ENCODE results near the gene IKBKE.

GRCh38 chr1:206430031-206430983 is 40.0 kb upstream of the IKBKE start:
- TF ChIP-seq, protein P1, sequence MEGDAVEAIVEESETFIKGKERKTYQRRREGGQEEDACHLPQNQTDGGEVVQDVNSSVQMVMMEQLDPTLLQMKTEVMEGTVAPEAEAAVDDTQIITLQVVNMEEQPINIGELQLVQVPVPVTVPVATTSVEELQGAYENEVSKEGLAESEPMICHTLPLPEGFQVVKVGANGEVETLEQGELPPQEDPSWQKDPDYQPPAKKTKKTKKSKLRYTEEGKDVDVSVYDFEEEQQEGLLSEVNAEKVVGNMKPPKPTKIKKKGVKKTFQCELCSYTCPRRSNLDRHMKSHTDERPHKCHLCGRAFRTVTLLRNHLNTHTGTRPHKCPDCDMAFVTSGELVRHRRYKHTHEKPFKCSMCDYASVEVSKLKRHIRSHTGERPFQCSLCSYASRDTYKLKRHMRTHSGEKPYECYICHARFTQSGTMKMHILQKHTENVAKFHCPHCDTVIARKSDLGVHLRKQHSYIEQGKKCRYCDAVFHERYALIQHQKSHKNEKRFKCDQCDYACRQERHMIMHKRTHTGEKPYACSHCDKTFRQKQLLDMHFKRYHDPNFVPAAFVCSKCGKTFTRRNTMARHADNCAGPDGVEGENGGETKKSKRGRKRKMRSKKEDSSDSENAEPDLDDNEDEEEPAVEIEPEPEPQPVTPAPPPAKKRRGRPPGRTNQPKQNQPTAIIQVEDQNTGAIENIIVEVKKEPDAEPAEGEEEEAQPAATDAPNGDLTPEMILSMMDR (IDR thresholded peaks at IDR 0.05) = peak in 2 of 6 experiments; percentile 5 to 45
- TF ChIP-seq EP300 (IDR thresholded peaks at IDR 0.05) = peak in 2 of 4 donors; percentile 2 to 66
